Measurements from ENCODE around the gene NAPG.

- TF ChIP-seq CTCF (IDR thresholded peaks at IDR 0.05; ENCODE audit: low read depth, low read length) (no peak), EZH2phosphoT487 (IDR thresholded peaks at IDR 0.05; ENCODE audit: low read depth) (no peak)
Measured at GRCh38 chr18:10558243-10558966, 32.6 kb downstream of the NAPG start.
